Peyer's patch (tissue), 4 donors: Measurements from ENCODE around the gene RRAGB.

Source experiments
- CTCF ChIP-seq, 6 experiments: fragments of 450-650 bp in 4 of 6; fragments of 200-600 bp in 2 of 6; sonication (generic) in 1 of 6; IDR thresholded peaks; one replicate each; pipeline ENCODE4 v1.5.1; 2017 to 2019; ENCODE audit warnings: antibody characterized with exemption in 6 of 6, mild to moderate bottlenecking in 3 of 6, moderate library complexity in 1 of 6
- POLR2A ChIP-seq, 2 donors: fragments of 450-650 bp; IDR thresholded peaks; one replicate each; pipeline ENCODE4 v1.5.1; 2017; ENCODE audit warnings: antibody characterized with exemption in 2 of 2, mild to moderate bottlenecking in 2 of 2, moderate library complexity in 2 of 2

DNA sequence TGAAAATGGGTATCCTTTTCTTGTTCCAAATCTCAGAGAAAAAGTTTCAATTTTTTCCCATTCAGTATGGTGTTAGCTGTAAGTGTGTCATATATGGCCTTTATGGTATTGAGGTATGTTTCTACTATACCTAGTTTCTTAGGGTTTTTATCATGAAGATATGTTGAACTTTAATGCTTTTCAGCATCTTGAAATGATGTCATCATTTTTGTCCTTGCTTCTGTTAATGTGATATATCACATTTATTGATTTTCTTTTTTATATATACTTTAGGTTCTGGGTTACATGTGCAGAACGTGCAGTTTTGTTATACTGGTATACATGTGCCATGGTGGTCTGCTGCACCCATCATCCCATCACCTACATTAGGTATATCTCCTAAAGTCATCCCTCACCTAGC, 49.5 kb upstream of the RRAGB start:
- TF ChIP-seq CTCF (IDR thresholded peaks at IDR 0.05) (no peak), POLR2A (IDR thresholded peaks at IDR 0.05) (no peak)
